CD4-positive, CD25-positive, alpha-beta regulatory T cell (primary cell): ENCODE measurements around the gene LUZP2. TPM values are rescaled to one million over a fixed set of nuclear protein-coding genes. Genes with fewer than 3 reads are reported as not detected.

Experiments used
- ATAC-seq, 2 donors: fragments of 150-1000 bp; cut with Tn5 transposase; one replicate each; pipeline ENCODE4 v1.10.0; 2021; ENCODE audit warnings: low read depth in 2 of 2, moderate number of reproducible peaks in 2 of 2, moderate library complexity in 1 of 2
- DNase-seq, 3 donors: peaks; one replicate each; pipeline versions ENCODE4 v3.0.0 to v3.0.0-alpha.2; 2012 to 2022; ENCODE audit warnings: mixed read lengths in 1 of 3
- H3K27ac ChIP-seq: one replicate; pipeline ENCODE4 v1.7.0; 2013; ENCODE audit warnings: mild to moderate bottlenecking, low read length; ENCODE audit not compliant: insufficient read depth, poor library complexity, severe bottlenecking
- H3K27me3 ChIP-seq: one replicate; pipeline ENCODE4 v1.7.0; 2013; ENCODE audit warnings: low read length; ENCODE audit not compliant: control insufficient read depth, insufficient read depth
- H3K36me3 ChIP-seq: one replicate; pipeline ENCODE4 v1.7.0; 2013; ENCODE audit warnings: mild to moderate bottlenecking, low read length, moderate library complexity; ENCODE audit not compliant: control insufficient read depth, insufficient read depth
- H3K4me1 ChIP-seq: 2 replicates; pipeline ENCODE4 v1.7.0; 2013; ENCODE audit warnings: mild to moderate bottlenecking, low read length; ENCODE audit not compliant: insufficient read depth, control insufficient read depth, poor library complexity, severe bottlenecking
- H3K4me3 ChIP-seq: one replicate; pipeline ENCODE4 v1.7.0; 2013; ENCODE audit warnings: low read depth, mild to moderate bottlenecking, low read length, moderate library complexity
- H3K9me3 ChIP-seq, 2 experiments: 1 replicate in 1 of 2; 2 replicates in 1 of 2; pipeline ENCODE4 v1.7.0; 2013; ENCODE audit warnings: low read length in 2 of 2, mild to moderate bottlenecking in 1 of 2, moderate library complexity in 1 of 2; ENCODE audit not compliant: control insufficient read depth in 2 of 2
- H3K27ac Mint-ChIP-seq, 3 donors: one replicate each; pipeline ENCODE4 v1.8.0; 2020 to 2022; ENCODE audit warnings: mild to moderate bottlenecking in 3 of 3, mixed read lengths in 3 of 3, moderate library complexity in 2 of 3
- H3K27me3 Mint-ChIP-seq: one replicate; pipeline ENCODE4 v1.8.0; 2022; ENCODE audit warnings: mild to moderate bottlenecking, mixed read lengths
- H3K36me3 Mint-ChIP-seq: one replicate; pipeline ENCODE4 v1.8.0; 2020; ENCODE audit warnings: mixed read lengths
- H3K4me1 Mint-ChIP-seq, 4 donors: one replicate each; pipeline ENCODE4 v1.8.0; 2020 to 2022; ENCODE audit warnings: mixed read lengths in 4 of 4, mild to moderate bottlenecking in 1 of 4
- H3K4me3 Mint-ChIP-seq, 4 donors: one replicate each; pipeline ENCODE4 v1.8.0; 2020 to 2022; ENCODE audit warnings: mild to moderate bottlenecking in 4 of 4, mixed read lengths in 4 of 4, moderate library complexity in 3 of 4
- H3K9me3 Mint-ChIP-seq, 7 donors: one replicate each; pipeline ENCODE4 v1.8.0; 2020 to 2022; ENCODE audit warnings: mixed read lengths in 7 of 7, mild to moderate bottlenecking in 3 of 7, moderate library complexity in 2 of 7
- polyA plus RNA-seq, 4 donors: library from polyadenylated mRNA; unstranded; fragments of 300-500 nt; fragmentation: Illumina TruSeq; gene quantifications; one replicate each; pipeline ENCODE4 v1.2.3, GENCODE V29; 2021
- total RNA-seq: library from RNA; stranded (reverse); gene quantifications from one replicate; pipeline ENCODE4 v1.2.3, GENCODE V29; 2022

Gene LUZP2
- total and polyA plus RNA-seq, 5 donors from 2014 or later: not detected

GRCh38 chr11:25065746-25066145 is 568.9 kb downstream of the LUZP2 start:
- H3K4me1 ChIP-seq: no peaks in the 10 kb centered on the region
- Mint-ChIP-seq H3K4me1 (no peaks in the 10 kb centered on the region), H3K4me3 (no peak overlapping the region), H3K27ac (no peak overlapping the region), H3K36me3 (no peaks in the 10 kb centered on the region), H3K9me3 (peaks cover 4 to 29% (median 9%) of the 10 kb centered on the region in 7 donors), H3K27me3 (no peaks in the 10 kb centered on the region)
- H3K4me3 ChIP-seq: no peak overlapping the region
- no peak for DNase-seq
- no peaks in the 10 kb centered on the region for H3K36me3 ChIP-seq
- H3K27ac ChIP-seq: no peak overlapping the region
- H3K9me3 ChIP-seq: no peaks in the 10 kb centered on the region
- no peak for ATAC-seq
- no peaks in the 10 kb centered on the region for H3K27me3 ChIP-seq

DNA sequence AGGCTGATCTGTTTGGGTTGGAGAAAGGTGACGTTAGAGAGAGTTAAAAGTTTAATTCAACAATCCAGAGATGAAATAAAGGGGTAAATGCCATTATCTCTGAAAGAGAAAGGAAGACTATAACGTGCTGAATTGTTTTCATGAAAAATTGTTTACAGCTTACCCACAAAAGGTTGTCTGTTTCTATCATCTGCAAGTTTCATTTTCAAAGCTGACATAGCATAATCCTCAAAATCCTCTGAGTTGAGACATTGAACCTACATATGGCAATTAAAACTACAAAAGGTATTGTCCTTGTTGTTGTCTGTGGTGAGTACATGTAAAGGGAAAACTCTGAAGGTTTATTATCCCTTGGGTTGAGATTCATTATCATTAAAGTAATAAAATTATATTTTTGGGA is 569.9 kb downstream of the LUZP2 start:
- DNase-seq: no peak
- H3K4me1 ChIP-seq: no peaks in the 10 kb centered on the region
- no peaks in the 10 kb centered on the region for H3K36me3 Mint-ChIP-seq
- no peaks in the 10 kb centered on the region for H3K36me3 ChIP-seq
- no peak overlapping the region for H3K27ac Mint-ChIP-seq
- H3K4me3 ChIP-seq: no peak overlapping the region
- H3K27me3 ChIP-seq: no peaks in the 10 kb centered on the region
- H3K9me3 Mint-ChIP-seq: peaks cover 5 to 26% (median 7%) of the 10 kb centered on the region in 7 donors
- H3K4me3 Mint-ChIP-seq: no peak overlapping the region
- H3K27me3 Mint-ChIP-seq: no peaks in the 10 kb centered on the region
- no peak for ATAC-seq
- no peaks in the 10 kb centered on the region for H3K9me3 ChIP-seq
- no peak overlapping the region for H3K27ac ChIP-seq
- H3K4me1 Mint-ChIP-seq: no peaks in the 10 kb centered on the region

GRCh38 chr11:25068451-25068850 is 571.6 kb downstream of the LUZP2 start:
- Histone ChIP-seq H3K36me3 (no peaks in the 10 kb centered on the region), H3K9me3 (no peaks in the 10 kb centered on the region), H3K27ac (no peak overlapping the region), H3K4me1 (no peaks in the 10 kb centered on the region), H3K27me3 (no peaks in the 10 kb centered on the region), H3K4me3 (no peak overlapping the region)
- DNase-seq: no peak
- Mint-ChIP-seq H3K4me3 (no peak overlapping the region), H3K27me3 (no peaks in the 10 kb centered on the region), H3K36me3 (no peaks in the 10 kb centered on the region), H3K9me3 (peaks cover 3 to 27% (median 7%) of the 10 kb centered on the region in 7 donors), H3K4me1 (no peaks in the 10 kb centered on the region), H3K27ac (no peak overlapping the region)
- ATAC-seq: no peak

- no peak overlapping the region for H3K4me3 ChIP-seq
- no peaks in the 10 kb centered on the region for H3K4me1 Mint-ChIP-seq
- no peak for ATAC-seq
These were observed 597.4 kb downstream of the LUZP2 start for GRCh38 chr11:25094085-25094802.

DNA sequence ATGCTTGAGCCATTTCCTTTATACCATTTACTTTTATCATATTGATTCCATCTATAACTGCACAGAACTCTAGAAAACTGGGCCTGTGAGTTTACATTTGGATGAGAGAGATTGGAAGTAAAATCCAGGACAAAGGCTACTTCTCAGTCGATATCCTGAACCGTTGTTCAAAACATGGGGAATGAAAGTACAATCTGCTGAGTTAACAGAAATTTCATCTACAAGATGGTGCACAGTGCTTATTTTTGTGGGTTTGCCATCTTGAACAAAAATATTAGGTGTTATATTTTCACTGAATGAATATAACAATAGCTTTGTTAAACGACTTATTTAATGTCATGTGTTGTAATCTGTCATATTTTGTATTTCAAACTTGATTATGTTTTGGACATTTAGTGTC is 622.6 kb downstream of the LUZP2 start:
- DNase-seq (no peak), ATAC-seq (no peak)
- Histone ChIP-seq H3K27ac (no peak overlapping the region), H3K36me3 (no peaks in the 10 kb centered on the region), H3K4me3 (no peak overlapping the region), H3K9me3 (peaks cover 0 to 4% of the 10 kb centered on the region in 2 experiments), H3K4me1 (no peaks in the 10 kb centered on the region), H3K27me3 (no peaks in the 10 kb centered on the region)
- H3K27ac Mint-ChIP-seq: no peak overlapping the region
- H3K36me3 Mint-ChIP-seq: no peaks in the 10 kb centered on the region
- H3K9me3 Mint-ChIP-seq: peaks cover 4 to 33% (median 7%) of the 10 kb centered on the region in 7 donors
- H3K4me1 Mint-ChIP-seq: no peaks in the 10 kb centered on the region
- H3K27me3 Mint-ChIP-seq: no peaks in the 10 kb centered on the region
- no peak overlapping the region for H3K4me3 Mint-ChIP-seq

More at GRCh38 chr11:25094085-25094802, 597.4 kb downstream of the LUZP2 start:
- H3K36me3 ChIP-seq: no peaks in the 10 kb centered on the region
- Mint-ChIP-seq H3K27ac (no peak overlapping the region), H3K36me3 (no peaks in the 10 kb centered on the region), H3K27me3 (no peaks in the 10 kb centered on the region), H3K9me3 (peaks cover 0 to 11% (median 4%) of the 10 kb centered on the region in 7 donors), H3K4me3 (no peak overlapping the region)
- H3K4me1 ChIP-seq: no peaks in the 10 kb centered on the region
- DNase-seq: no peak
- peaks cover 4 to 6% of the 10 kb centered on the region in 2 experiments for H3K9me3 ChIP-seq
- H3K27ac ChIP-seq: no peak overlapping the region
- H3K27me3 ChIP-seq: no peaks in the 10 kb centered on the region
